ENCODE measurements around the gene TSPY2.
"Not testable (repeated sequence)": the region's sequence is repeated elsewhere in the genome, so short reads cannot be mapped to it uniquely, and the experiment has no call there.

TSPY2 gene, protein sequence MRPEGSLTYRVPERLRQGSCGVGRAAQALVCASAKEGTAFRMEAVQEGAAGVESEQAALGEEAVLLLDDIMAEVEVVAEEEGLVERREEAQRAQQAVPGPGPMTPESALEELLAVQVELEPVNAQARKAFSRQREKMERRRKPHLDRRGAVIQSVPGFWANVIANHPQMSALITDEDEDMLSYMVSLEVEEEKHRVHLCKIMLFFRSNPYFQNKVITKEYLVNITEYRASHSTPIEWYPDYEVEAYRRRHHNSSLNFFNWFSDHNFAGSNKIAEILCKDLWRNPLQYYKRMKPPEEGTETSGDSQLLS

DNA sequence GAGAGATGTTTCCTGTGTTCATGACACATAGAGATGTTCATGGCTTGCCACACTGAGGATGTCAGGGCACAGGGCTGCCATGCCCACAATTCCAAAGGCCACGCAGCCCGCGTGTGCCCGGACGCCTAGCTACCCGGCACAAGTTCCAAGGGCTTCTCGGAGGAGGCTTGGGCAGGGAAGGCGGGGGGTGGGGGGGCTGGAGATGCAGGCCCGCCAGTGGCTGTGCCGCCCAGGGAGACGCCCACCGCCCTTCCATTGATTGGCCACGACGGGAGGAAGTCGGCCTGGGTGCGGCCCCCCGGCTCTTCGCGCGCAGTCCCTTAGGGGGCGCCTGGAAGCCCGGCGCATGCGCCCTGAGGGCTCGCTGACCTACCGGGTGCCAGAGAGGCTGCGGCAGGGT, at the start of gene TSPY2:
Gene TSPY2 (plus strand): TSS at position 301 of the 400 bp plus-strand sequence. CDS start 46 bp downstream, at position 347.
- DNase-seq (ENCODE audit: low read depth in 4 of 4, low spot score in 1 of 4): not testable (repeated sequence)

DNA sequence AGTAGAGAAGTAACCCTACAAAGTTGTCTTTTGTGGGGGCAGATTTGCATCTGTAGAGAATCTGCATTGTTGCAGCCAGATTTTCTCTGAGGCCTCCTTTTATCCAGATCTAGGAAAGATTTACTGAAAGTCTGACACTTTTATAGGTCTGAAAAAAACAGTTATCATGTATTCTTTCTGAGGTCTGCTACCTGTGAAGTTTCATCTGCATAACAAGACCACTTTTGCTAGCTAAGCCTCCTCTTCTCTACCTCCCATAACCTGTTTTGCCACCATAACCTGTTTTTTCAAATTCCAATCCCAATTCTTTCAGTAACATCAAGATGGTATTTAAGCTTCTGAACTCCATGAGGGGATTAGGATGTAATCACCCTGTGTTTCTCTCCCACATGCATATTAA, 36.5 kb upstream of the TSPY2 start:
- DNase-seq (ENCODE audit: low read depth in 4 of 4, low spot score in 1 of 4): not testable (repeated sequence)

DNA sequence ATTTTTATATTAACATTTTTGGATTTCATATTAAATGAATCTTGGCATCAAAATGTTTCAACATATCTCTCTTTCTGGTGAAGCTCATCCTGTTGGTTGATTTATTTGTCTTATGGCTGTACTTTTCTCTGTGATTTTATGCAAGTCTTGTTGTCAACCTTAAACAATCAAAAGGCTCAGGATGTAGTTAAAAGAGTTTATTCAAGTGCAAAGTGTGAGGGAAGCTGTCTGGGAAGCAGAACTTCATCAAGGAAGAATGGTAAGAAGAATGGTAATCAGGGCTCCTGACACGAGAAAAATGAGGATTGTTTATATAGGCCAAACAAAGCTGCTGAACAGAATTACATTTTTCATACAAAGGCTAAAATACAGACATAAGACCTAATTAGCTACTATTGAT, 29.0 kb upstream of the TSPY2 start:
- not testable (repeated sequence) for DNase-seq (ENCODE audit: low read depth in 4 of 4, low spot score in 1 of 4)

DNA sequence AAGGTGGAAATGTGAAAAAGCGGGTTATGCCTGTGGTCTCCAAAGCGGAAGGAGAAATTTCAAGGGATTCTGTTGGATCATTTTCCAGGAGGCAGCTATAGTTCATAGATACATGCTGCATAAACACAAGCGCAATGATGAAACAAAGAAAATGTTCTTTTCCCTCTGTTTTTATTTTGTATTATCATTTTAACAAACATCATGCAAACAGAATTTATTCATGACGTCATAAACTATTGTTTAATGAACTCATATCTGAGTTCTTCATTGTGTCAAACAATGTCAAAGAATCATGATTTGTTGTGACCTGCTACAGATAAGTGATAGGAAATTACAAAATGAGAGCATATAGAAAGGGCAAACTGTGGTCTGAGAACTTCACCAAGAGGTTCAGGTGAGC, 23.8 kb downstream of the TSPY2 start:
- DNase-seq (ENCODE audit: low read depth in 4 of 4, low spot score in 1 of 4): not testable (repeated sequence)
